ENCODE data around the gene FAM161A.
"Not testable (repeated sequence)": the region's sequence is repeated elsewhere in the genome, so short reads cannot be mapped to it uniquely, and the experiment has no call there.

Gene FAM161A

GRCh38 chr2:61808693-61809092 is 45.2 kb downstream of the FAM161A start:
- H3K36me3 ChIP-seq (ENCODE audit: control insufficient read depth, insufficient read depth, low read length); H3K9me3 ChIP-seq (ENCODE audit: control insufficient read depth, low read length); H3K4me1 ChIP-seq (ENCODE audit: control insufficient read depth, insufficient read depth, low read length, poor library complexity, severe bottlenecking); H3K27ac ChIP-seq (ENCODE audit: low read depth, low read length, severe bottlenecking); H3K4me3 ChIP-seq (ENCODE audit: extremely low read depth, insufficient read depth, low read length, poor library complexity, severe bottlenecking): not testable (repeated sequence)
- WGBS, 2 experiments (ENCODE audit: insufficient coverage in 2 of 2) = 85 to 94% methylated on average over 2 to 3 of the region's 5 CpGs

- WGBS, 2 experiments (ENCODE audit: insufficient coverage in 2 of 2) = no CpG with 5 or more reads among the region's 3 CpGs
- H3K9me3 ChIP-seq (ENCODE audit: control insufficient read depth, low read length) = no peaks in the 10 kb centered on the region
- H3K36me3 ChIP-seq (ENCODE audit: control insufficient read depth, insufficient read depth, low read length) = no peaks in the 10 kb centered on the region
- H3K4me1 ChIP-seq (ENCODE audit: control insufficient read depth, insufficient read depth, low read length, poor library complexity, severe bottlenecking) = no peaks in the 10 kb centered on the region
- H3K4me3 ChIP-seq (ENCODE audit: extremely low read depth, insufficient read depth, low read length, poor library complexity, severe bottlenecking) = no peak overlapping the region
- no peak overlapping the region for H3K27ac ChIP-seq (ENCODE audit: low read depth, low read length, severe bottlenecking)
Observed at GRCh38 chr2:61807036-61807757, 46.7 kb downstream of the FAM161A start.

DNA sequence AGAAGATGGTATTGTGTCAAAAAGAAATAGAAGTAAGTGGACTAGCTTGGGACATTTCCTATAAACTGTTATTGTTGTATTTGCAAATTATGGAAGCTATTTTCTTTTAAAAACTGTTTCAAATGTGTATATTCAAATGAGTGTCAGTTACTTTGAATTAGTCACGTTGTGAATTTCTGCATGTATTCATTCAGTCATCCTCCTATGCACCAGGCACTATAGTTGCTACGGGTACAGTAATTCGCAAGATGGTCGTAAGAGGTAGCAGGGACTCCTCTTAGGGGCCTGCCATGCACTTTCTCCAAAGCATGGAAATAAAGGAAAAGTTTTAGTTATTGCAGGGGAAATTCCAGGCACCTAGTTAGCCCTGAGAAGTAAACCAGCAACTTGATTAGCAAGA is 51.3 kb downstream of the FAM161A start:
- WGBS, 2 experiments (ENCODE audit: insufficient coverage in 2 of 2) = 76 to 80% methylated on average over 4 of the region's 4 CpGs
- Histone ChIP-seq H3K4me3 (ENCODE audit: extremely low read depth, insufficient read depth, low read length, poor library complexity, severe bottlenecking) (no peak overlapping the region), H3K4me1 (ENCODE audit: control insufficient read depth, insufficient read depth, low read length, poor library complexity, severe bottlenecking) (no peaks in the 10 kb centered on the region), H3K27ac (ENCODE audit: low read depth, low read length, severe bottlenecking) (no peak overlapping the region), H3K36me3 (ENCODE audit: control insufficient read depth, insufficient read depth, low read length) (no peaks in the 10 kb centered on the region), H3K9me3 (ENCODE audit: control insufficient read depth, low read length) (no peaks in the 10 kb centered on the region)

DNA sequence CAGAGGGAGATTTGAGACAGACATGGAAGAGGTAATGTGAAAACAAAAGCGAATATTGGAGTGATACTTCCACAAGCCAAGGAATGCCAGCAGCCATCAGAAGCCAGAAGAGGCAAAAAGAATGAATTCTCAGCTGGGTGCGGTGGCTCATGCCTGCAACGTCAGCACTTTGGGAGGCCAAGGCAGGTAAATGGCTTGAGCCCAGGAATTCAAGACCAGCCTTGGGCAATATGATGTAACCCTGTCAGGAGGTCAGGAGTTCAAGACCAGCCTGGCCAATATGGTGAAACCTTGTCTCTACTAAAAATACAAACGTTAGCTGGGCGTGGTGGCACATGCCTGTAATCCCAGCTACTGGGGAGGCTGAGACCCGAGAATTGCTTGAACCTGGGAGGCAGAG is 54.8 kb downstream of the FAM161A start:
- no peaks in the 10 kb centered on the region for H3K4me1 ChIP-seq (ENCODE audit: control insufficient read depth, insufficient read depth, low read length, poor library complexity, severe bottlenecking)
- no peak overlapping the region for H3K4me3 ChIP-seq (ENCODE audit: extremely low read depth, insufficient read depth, low read length, poor library complexity, severe bottlenecking)
- no peak overlapping the region for H3K27ac ChIP-seq (ENCODE audit: low read depth, low read length, severe bottlenecking)
- no peaks in the 10 kb centered on the region for H3K36me3 ChIP-seq (ENCODE audit: control insufficient read depth, insufficient read depth, low read length)
- WGBS, 2 experiments (ENCODE audit: insufficient coverage in 2 of 2) = 86 to 88% methylated on average over 5 to 6 of the region's 6 CpGs
- no peaks in the 10 kb centered on the region for H3K9me3 ChIP-seq (ENCODE audit: control insufficient read depth, low read length)

DNA sequence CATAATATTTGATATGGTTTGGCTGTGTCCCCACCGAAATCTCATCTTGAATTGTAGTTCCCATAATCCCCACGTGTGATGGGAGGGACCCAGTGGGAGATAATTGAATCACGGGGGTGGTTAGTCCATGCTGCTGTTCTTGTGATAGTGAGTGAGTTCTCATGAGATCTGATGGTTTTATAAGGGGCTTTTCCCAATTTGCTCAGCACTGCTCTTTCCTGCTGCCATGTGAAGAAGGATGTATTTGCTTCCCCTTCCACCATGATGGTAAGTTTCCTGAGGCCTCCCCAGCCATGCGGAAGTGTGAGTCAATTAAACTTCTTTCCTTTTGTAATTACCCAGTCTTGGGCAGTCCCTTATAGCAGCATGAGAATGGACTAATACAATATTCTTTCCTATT is 56.4 kb downstream of the FAM161A start:
- H3K4me3 ChIP-seq (ENCODE audit: extremely low read depth, insufficient read depth, low read length, poor library complexity, severe bottlenecking); H3K27ac ChIP-seq (ENCODE audit: low read depth, low read length, severe bottlenecking); H3K9me3 ChIP-seq (ENCODE audit: control insufficient read depth, low read length); H3K36me3 ChIP-seq (ENCODE audit: control insufficient read depth, insufficient read depth, low read length); H3K4me1 ChIP-seq (ENCODE audit: control insufficient read depth, insufficient read depth, low read length, poor library complexity, severe bottlenecking): not testable (repeated sequence)
- 83% methylated on average over 1 to 4 of the region's 4 CpGs for WGBS, 2 experiments (ENCODE audit: insufficient coverage in 2 of 2)

GRCh38 chr2:61795408-61795807 is 58.5 kb downstream of the FAM161A start:
- WGBS, 2 experiments (ENCODE audit: insufficient coverage in 2 of 2) = 100% methylated on average over 1 of the region's 2 CpGs
- Histone ChIP-seq H3K36me3 (ENCODE audit: control insufficient read depth, insufficient read depth, low read length) (no peaks in the 10 kb centered on the region), H3K27ac (ENCODE audit: low read depth, low read length, severe bottlenecking) (no peak overlapping the region), H3K9me3 (ENCODE audit: control insufficient read depth, low read length) (no peaks in the 10 kb centered on the region), H3K4me3 (ENCODE audit: extremely low read depth, insufficient read depth, low read length, poor library complexity, severe bottlenecking) (no peak overlapping the region), H3K4me1 (ENCODE audit: control insufficient read depth, insufficient read depth, low read length, poor library complexity, severe bottlenecking) (no peaks in the 10 kb centered on the region)

DNA sequence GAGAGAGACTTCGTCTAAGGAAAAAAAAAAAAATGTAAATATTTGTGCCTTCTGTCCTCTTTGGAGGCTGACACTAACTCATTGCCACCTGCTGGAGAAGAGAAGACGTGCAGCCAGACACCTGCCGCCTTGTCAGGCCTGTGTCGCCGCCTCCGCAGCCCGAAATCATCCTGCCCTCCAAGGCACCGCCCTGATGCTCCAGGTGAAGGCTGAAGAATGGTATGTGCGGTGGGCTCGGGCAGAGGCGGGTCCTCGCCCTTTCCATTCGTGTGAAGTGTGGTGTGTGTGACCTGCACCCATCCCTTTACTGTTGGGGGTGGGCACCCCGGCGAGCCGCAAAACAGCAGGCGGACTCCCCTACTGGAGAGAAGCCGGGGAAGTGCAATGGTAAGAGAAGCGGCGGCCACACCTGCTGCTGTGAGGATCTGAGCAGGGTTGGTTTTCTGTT is 60.4 kb downstream of the FAM161A start:
- WGBS, 2 experiments (ENCODE audit: insufficient coverage in 2 of 2) = 16 to 27% methylated on average over 9 to 12 of the region's 20 CpGs
- Histone ChIP-seq H3K4me3 (ENCODE audit: extremely low read depth, insufficient read depth, low read length, poor library complexity, severe bottlenecking) (peak overlapping the region; percentile 2), H3K4me1 (ENCODE audit: control insufficient read depth, insufficient read depth, low read length, poor library complexity, severe bottlenecking) (no peaks in the 10 kb centered on the region), H3K36me3 (ENCODE audit: control insufficient read depth, insufficient read depth, low read length) (no peaks in the 10 kb centered on the region), H3K9me3 (ENCODE audit: control insufficient read depth, low read length) (no peaks in the 10 kb centered on the region), H3K27ac (ENCODE audit: low read depth, low read length, severe bottlenecking) (no peak overlapping the region)

DNA sequence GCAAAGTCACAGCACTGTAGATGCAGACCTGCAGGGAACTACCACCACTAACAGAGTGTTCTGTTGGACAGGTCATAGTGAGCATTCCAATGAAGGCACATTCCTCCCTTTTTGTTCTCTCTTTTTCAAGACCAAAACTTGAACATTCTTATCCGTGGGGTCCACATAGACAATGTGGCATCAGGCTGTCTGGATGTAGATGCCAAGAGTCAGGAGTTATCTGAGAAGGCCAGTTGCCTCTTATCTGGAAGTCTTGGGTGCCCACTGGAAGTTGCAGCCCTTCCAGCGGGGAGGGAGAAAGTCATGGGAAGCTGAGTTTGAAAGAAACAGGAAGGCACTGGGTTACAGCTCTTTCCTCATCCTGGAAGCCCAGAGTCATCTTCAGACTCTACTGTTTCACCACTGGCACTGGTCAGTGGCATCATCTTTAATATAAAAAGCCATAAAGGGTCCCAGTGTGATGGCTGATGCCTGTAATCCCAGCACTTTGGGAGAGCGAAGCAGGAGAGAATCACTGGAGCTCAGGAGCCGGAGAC is 61.4 kb downstream of the FAM161A start:
- 83 to 93% methylated on average over 1 to 2 of the region's 4 CpGs for WGBS, 2 experiments (ENCODE audit: insufficient coverage in 2 of 2)
- no peaks in the 10 kb centered on the region for H3K9me3 ChIP-seq (ENCODE audit: control insufficient read depth, low read length)
- no peak overlapping the region for H3K27ac ChIP-seq (ENCODE audit: low read depth, low read length, severe bottlenecking)
- H3K4me1 ChIP-seq (ENCODE audit: control insufficient read depth, insufficient read depth, low read length, poor library complexity, severe bottlenecking) = no peaks in the 10 kb centered on the region
- H3K36me3 ChIP-seq (ENCODE audit: control insufficient read depth, insufficient read depth, low read length) = no peaks in the 10 kb centered on the region
- no peak overlapping the region for H3K4me3 ChIP-seq (ENCODE audit: extremely low read depth, insufficient read depth, low read length, poor library complexity, severe bottlenecking)

- Histone ChIP-seq H3K4me1 (ENCODE audit: control insufficient read depth, insufficient read depth, low read length, poor library complexity, severe bottlenecking) (no peaks in the 10 kb centered on the region), H3K4me3 (ENCODE audit: extremely low read depth, insufficient read depth, low read length, poor library complexity, severe bottlenecking) (no peak overlapping the region), H3K27ac (ENCODE audit: low read depth, low read length, severe bottlenecking) (no peak overlapping the region), H3K9me3 (ENCODE audit: control insufficient read depth, low read length) (no peaks in the 10 kb centered on the region), H3K36me3 (ENCODE audit: control insufficient read depth, insufficient read depth, low read length) (no peaks in the 10 kb centered on the region)
- WGBS, 2 experiments (ENCODE audit: insufficient coverage in 2 of 2) = 75 to 79% methylated on average over 6 of the region's 8 CpGs
Observed at GRCh38 chr2:61789807-61790602, 63.9 kb downstream of the FAM161A start.

- Histone ChIP-seq H3K9me3 (ENCODE audit: control insufficient read depth, low read length) (no peaks in the 10 kb centered on the region), H3K4me3 (ENCODE audit: extremely low read depth, insufficient read depth, low read length, poor library complexity, severe bottlenecking) (no peak overlapping the region), H3K36me3 (ENCODE audit: control insufficient read depth, insufficient read depth, low read length) (no peaks in the 10 kb centered on the region), H3K4me1 (ENCODE audit: control insufficient read depth, insufficient read depth, low read length, poor library complexity, severe bottlenecking) (no peaks in the 10 kb centered on the region), H3K27ac (ENCODE audit: low read depth, low read length, severe bottlenecking) (no peak overlapping the region)
- WGBS, 2 experiments (ENCODE audit: insufficient coverage in 2 of 2) = 88 to 100% methylated on average over 1 of the region's 4 CpGs
Observed at GRCh38 chr2:61787941-61788563, 65.8 kb downstream of the FAM161A start.

Data from mesodermal cell (in vitro differentiated cells).